PC-9 (cell line): Measurements from ENCODE around the gene FOXA1.

ENCODE experiments used
- EZH2 ChIP-seq: fragments of 200-600 bp; sonication (generic); IDR thresholded peaks from 2 replicates; pipeline ENCODE4 v1.8.0; 2017; ENCODE audit warnings: antibody characterized with exemption, low read depth
- TF ChIP-seq, protein P1 (sequence below): fragments of 200-600 bp; sonication (generic); conservative IDR thresholded peaks from 2 replicates; pipeline ENCODE4 v1.6.1; 2017; ENCODE audit warnings: mixed run types, antibody characterized with exemption, mild to moderate bottlenecking, moderate library complexity

GRCh38 chr14:37585101-37585511 is 9.9 kb downstream of the FOXA1 start:
- TF ChIP-seq, protein P1, sequence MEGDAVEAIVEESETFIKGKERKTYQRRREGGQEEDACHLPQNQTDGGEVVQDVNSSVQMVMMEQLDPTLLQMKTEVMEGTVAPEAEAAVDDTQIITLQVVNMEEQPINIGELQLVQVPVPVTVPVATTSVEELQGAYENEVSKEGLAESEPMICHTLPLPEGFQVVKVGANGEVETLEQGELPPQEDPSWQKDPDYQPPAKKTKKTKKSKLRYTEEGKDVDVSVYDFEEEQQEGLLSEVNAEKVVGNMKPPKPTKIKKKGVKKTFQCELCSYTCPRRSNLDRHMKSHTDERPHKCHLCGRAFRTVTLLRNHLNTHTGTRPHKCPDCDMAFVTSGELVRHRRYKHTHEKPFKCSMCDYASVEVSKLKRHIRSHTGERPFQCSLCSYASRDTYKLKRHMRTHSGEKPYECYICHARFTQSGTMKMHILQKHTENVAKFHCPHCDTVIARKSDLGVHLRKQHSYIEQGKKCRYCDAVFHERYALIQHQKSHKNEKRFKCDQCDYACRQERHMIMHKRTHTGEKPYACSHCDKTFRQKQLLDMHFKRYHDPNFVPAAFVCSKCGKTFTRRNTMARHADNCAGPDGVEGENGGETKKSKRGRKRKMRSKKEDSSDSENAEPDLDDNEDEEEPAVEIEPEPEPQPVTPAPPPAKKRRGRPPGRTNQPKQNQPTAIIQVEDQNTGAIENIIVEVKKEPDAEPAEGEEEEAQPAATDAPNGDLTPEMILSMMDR = no peak
- no peak for TF ChIP-seq EZH2
